Measurements from ENCODE around the gene CPSF4. TPM values are rescaled to one million over a fixed set of nuclear protein-coding genes. Genes with fewer than 3 reads are reported as not detected.
"Not testable (repeated sequence)": the region's sequence is repeated elsewhere in the genome, so short reads cannot be mapped to it uniquely, and the experiment has no call there.

The CPSF4 gene
- polyA plus RNA-seq, 4 donors, result 24.0 to 42.7 (median 29.2) TPM

GRCh38 chr7:99478464-99479440 lies 40.0 kb downstream of the CPSF4 start:
- DNase-seq (ENCODE audit: low read depth in 4 of 4, low spot score in 3 of 4), result no peak

- no peak for DNase-seq (ENCODE audit: low read depth in 4 of 4, low spot score in 3 of 4)
These were observed 46.4 kb downstream of the CPSF4 start for GRCh38 chr7:99485094-99485493.

GRCh38 chr7:99489235-99489634 lies 50.5 kb downstream of the CPSF4 start:
- DNase-seq (ENCODE audit: low read depth in 4 of 4, low spot score in 3 of 4), result no peak

- DNase-seq (ENCODE audit: low read depth in 4 of 4, low spot score in 3 of 4), result no peak
These were observed 52.1 kb downstream of the CPSF4 start for GRCh38 chr7:99490878-99491277.

GRCh38 chr7:99493823-99494222 lies 55.1 kb downstream of the CPSF4 start:
- no peak for DNase-seq (ENCODE audit: low read depth in 4 of 4, low spot score in 3 of 4)

- DNase-seq (ENCODE audit: low read depth in 4 of 4, low spot score in 3 of 4), result no peak
These were observed 59.2 kb downstream of the CPSF4 start for GRCh38 chr7:99497766-99498545.

GRCh38 chr7:99498546-99498944 lies 59.8 kb downstream of the CPSF4 start:
- no peak for DNase-seq (ENCODE audit: low read depth in 4 of 4, low spot score in 3 of 4)

GRCh38 chr7:99499371-99499720 lies 60.6 kb downstream of the CPSF4 start:
- peak in 1 of 4 donors; percentile 1 for DNase-seq (ENCODE audit: low read depth in 4 of 4, low spot score in 3 of 4)

GRCh38 chr7:99499721-99500636 lies 61.2 kb downstream of the CPSF4 start, which contains the start of gene ZNF394:
TSS of gene ZNF394 (minus strand) at chr7:99500281. CDS start at chr7:99500093, 188 bp downstream.
- DNase-seq (ENCODE audit: low read depth in 4 of 4, low spot score in 3 of 4), result peak; percentile 80 to 89 (median 86)

- DNase-seq (ENCODE audit: low read depth in 4 of 4, low spot score in 3 of 4), result no peak
These were observed 61.9 kb downstream of the CPSF4 start for GRCh38 chr7:99500637-99501009.

- not testable (repeated sequence) for DNase-seq (ENCODE audit: low read depth in 4 of 4, low spot score in 3 of 4)
These were observed 62.5 kb downstream of the CPSF4 start for GRCh38 chr7:99501236-99501635.

- DNase-seq (ENCODE audit: low read depth in 4 of 4, low spot score in 3 of 4), result peak in 1 of 4 donors; percentile 95
These were observed 65.5 kb downstream of the CPSF4 start for GRCh38 chr7:99504281-99504602.

- DNase-seq (ENCODE audit: low read depth in 4 of 4, low spot score in 3 of 4), result peak; percentile 93 to 98 (median 95)
These were observed 66.0 kb downstream of the CPSF4 start, which contains the start of gene ZKSCAN5 for GRCh38 chr7:99504603-99505323. TSS of gene ZKSCAN5 (plus strand) at chr7:99504662. CDS start at chr7:99506045, 1,383 bp downstream.

GRCh38 chr7:99505324-99505662 lies 66.5 kb downstream of the CPSF4 start:
- no peak for DNase-seq (ENCODE audit: low read depth in 4 of 4, low spot score in 3 of 4)

Other genes with a start within 250 kb of the CPSF4 start
- not detected for gene KPNA7, start 230.8 kb upstream of the CPSF4 start, polyA plus RNA-seq (ENCODE audit: insufficient read length in 4 of 4)
- gene MYH16, start 166.1 kb upstream of the CPSF4 start, polyA plus RNA-seq (ENCODE audit: insufficient read length in 4 of 4), result under 1 TPM in 2 of 4 donors, not detected in 2; 0.03 to 0.50 TPM
- 100 to 1,000 TPM in 3 of 4 donors, 10 to 100 TPM in 1; 98.0 to 109 (median 106) TPM for gene ARPC1A, start 113.0 kb upstream of the CPSF4 start, polyA plus RNA-seq (ENCODE audit: insufficient read length in 4 of 4)
- 10 to 100 TPM; 26.5 to 47.6 (median 34.2) TPM for gene ARPC1B, start 64.2 kb upstream of the CPSF4 start, polyA plus RNA-seq (ENCODE audit: insufficient read length in 4 of 4)
- 100 to 1,000 TPM; 114 to 140 (median 137) TPM for gene PDAP1, start 30.3 kb upstream of the CPSF4 start, polyA plus RNA-seq (ENCODE audit: insufficient read length in 4 of 4)
- 100 to 1,000 TPM in 3 of 4 donors, 10 to 100 TPM in 1; 94.8 to 124 (median 108) TPM for gene BUD31, start 30.0 kb upstream of the CPSF4 start, polyA plus RNA-seq (ENCODE audit: insufficient read length in 4 of 4)
- 1 to 10 TPM; 3.9 to 6.9 (median 4.6) TPM for gene PTCD1, start 145 bp upstream of the CPSF4 start, polyA plus RNA-seq (ENCODE audit: insufficient read length in 4 of 4)
- gene ATP5MF, start 27.2 kb downstream of the CPSF4 start, polyA plus RNA-seq (ENCODE audit: insufficient read length in 4 of 4), result 100 to 1,000 TPM; 275 to 470 (median 437) TPM
- 10 to 100 TPM; 20.2 to 55.7 (median 27.9) TPM for gene ZNF789, start 33.9 kb downstream of the CPSF4 start, polyA plus RNA-seq (ENCODE audit: insufficient read length in 4 of 4)
- 10 to 100 TPM; 11.6 to 18.6 (median 15.2) TPM for gene ZNF394, start 61.3 kb downstream of the CPSF4 start, polyA plus RNA-seq (ENCODE audit: insufficient read length in 4 of 4)
- gene ZKSCAN5, start 65.7 kb downstream of the CPSF4 start, polyA plus RNA-seq (ENCODE audit: insufficient read length in 4 of 4), result 10 to 100 TPM; 14.3 to 16.9 (median 15.0) TPM
- gene FAM200A, start 113.2 kb downstream of the CPSF4 start, polyA plus RNA-seq (ENCODE audit: insufficient read length in 4 of 4), result 10 to 100 TPM; 13.0 to 17.7 (median 15.0) TPM
- gene ZNF655, start 119.7 kb downstream of the CPSF4 start, polyA plus RNA-seq (ENCODE audit: insufficient read length in 4 of 4), result 100 to 1,000 TPM in 1 of 4 donors, 10 to 100 TPM in 3; 71.2 to 100 (median 78.3) TPM
- 1 to 10 TPM; 2.0 to 3.0 (median 2.5) TPM for gene TMEM225B, start 159.3 kb downstream of the CPSF4 start, polyA plus RNA-seq (ENCODE audit: insufficient read length in 4 of 4)
- 10 to 100 TPM; 19.5 to 22.9 (median 19.6) TPM for gene ZSCAN25, start 178.0 kb downstream of the CPSF4 start, polyA plus RNA-seq (ENCODE audit: insufficient read length in 4 of 4)
- gene CYP3A5, start 241.1 kb downstream of the CPSF4 start, polyA plus RNA-seq (ENCODE audit: insufficient read length in 4 of 4), result 1 to 10 TPM; 1.6 to 3.0 (median 1.8) TPM

All from left renal pelvis (tissue), 4 donors.